ENCODE results near the gene OR12D1.

Gene OR12D1

DNA sequence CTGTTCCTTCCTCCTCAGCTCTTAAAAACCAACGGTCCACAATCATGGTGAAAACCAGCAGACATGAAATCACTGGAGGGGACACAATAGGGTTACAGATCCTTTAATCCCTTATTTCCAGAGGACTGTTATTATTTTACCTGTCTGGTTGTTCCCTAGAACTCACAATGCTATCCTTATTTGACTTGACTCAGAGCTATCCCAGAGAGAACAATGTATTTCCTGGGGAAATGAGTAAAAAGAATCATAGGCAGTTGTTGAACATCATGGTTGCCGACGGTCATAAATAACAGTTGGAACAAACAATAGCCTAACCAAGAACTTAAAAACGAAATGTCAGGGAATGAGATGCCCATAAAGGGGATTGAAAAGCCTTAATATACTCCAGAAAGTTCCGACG is 51.5 kb downstream of the OR12D1 start:
- no peak for DNase-seq

Measured in CD4-positive, alpha-beta T cell treated with Interferon gamma for 1 hour (primary cell).